ENCODE measurements around the gene PLEKHG4. TPM values are rescaled to one million over a fixed set of nuclear protein-coding genes. Genes with fewer than 3 reads are reported as not detected.

Gene PLEKHG4
- total RNA-seq, 1 donor from 2014 or later = 3.4 TPM

- Mint-ChIP-seq H3K4me3 (ENCODE audit: unreplicated experiment) (no peak overlapping the region), H3K36me3 (ENCODE audit: unreplicated experiment) (no peaks in the 10 kb centered on the region), H3K9me3 (ENCODE audit: unreplicated experiment) (peaks cover 4% of the 10 kb centered on the region), H3K4me1 (ENCODE audit: low read depth, unreplicated experiment) (peaks cover 10% of the 10 kb centered on the region), H3K27me3 (ENCODE audit: unreplicated experiment) (peaks cover 13% of the 10 kb centered on the region), H3K27ac (ENCODE audit: unreplicated experiment) (no peak overlapping the region)
- DNase-seq = no peak
- no peak for TF ChIP-seq CTCF (IDR thresholded peaks at IDR 0.05; ENCODE audit: partially characterized antibody, unreplicated experiment)
Measured at GRCh38 chr16:67243481-67243880, 35.9 kb upstream of the PLEKHG4 start.

- H3K36me3 Mint-ChIP-seq (ENCODE audit: unreplicated experiment) = peaks cover under 1% of the 10 kb centered on the region
- no peak overlapping the region for H3K27ac Mint-ChIP-seq (ENCODE audit: unreplicated experiment)
- peaks cover 14% of the 10 kb centered on the region for H3K4me1 Mint-ChIP-seq (ENCODE audit: low read depth, unreplicated experiment)
- H3K9me3 Mint-ChIP-seq (ENCODE audit: unreplicated experiment) = peaks cover 5% of the 10 kb centered on the region
- TF ChIP-seq CTCF (IDR thresholded peaks at IDR 0.05; ENCODE audit: partially characterized antibody, unreplicated experiment) = no peak
- no peak for DNase-seq
- H3K27me3 Mint-ChIP-seq (ENCODE audit: unreplicated experiment) = peaks cover 17% of the 10 kb centered on the region
- peak overlapping the region; percentile 68 for H3K4me3 Mint-ChIP-seq (ENCODE audit: unreplicated experiment)
Measured at GRCh38 chr16:67244387-67245185, 34.7 kb upstream of the PLEKHG4 start.

GRCh38 chr16:67245186-67245585 is 34.1 kb upstream of the PLEKHG4 start:
- peaks cover 19% of the 10 kb centered on the region for H3K27me3 Mint-ChIP-seq (ENCODE audit: unreplicated experiment)
- H3K27ac Mint-ChIP-seq (ENCODE audit: unreplicated experiment) = no peak overlapping the region
- TF ChIP-seq CTCF (IDR thresholded peaks at IDR 0.05; ENCODE audit: partially characterized antibody, unreplicated experiment) = no peak
- H3K36me3 Mint-ChIP-seq (ENCODE audit: unreplicated experiment) = peaks cover 5% of the 10 kb centered on the region
- H3K4me3 Mint-ChIP-seq (ENCODE audit: unreplicated experiment) = peak overlapping the region; percentile 68
- H3K9me3 Mint-ChIP-seq (ENCODE audit: unreplicated experiment) = peaks cover 7% of the 10 kb centered on the region
- H3K4me1 Mint-ChIP-seq (ENCODE audit: low read depth, unreplicated experiment) = peaks cover 20% of the 10 kb centered on the region
- no peak for DNase-seq

GRCh38 chr16:67245674-67246080 is 33.7 kb upstream of the PLEKHG4 start:
- TF ChIP-seq CTCF (IDR thresholded peaks at IDR 0.05; ENCODE audit: partially characterized antibody, unreplicated experiment) = no peak
- Mint-ChIP-seq H3K27me3 (ENCODE audit: unreplicated experiment) (peaks cover 20% of the 10 kb centered on the region), H3K36me3 (ENCODE audit: unreplicated experiment) (peaks cover 5% of the 10 kb centered on the region), H3K4me3 (ENCODE audit: unreplicated experiment) (peak overlapping the region; percentile 68), H3K4me1 (ENCODE audit: low read depth, unreplicated experiment) (peaks cover 21% of the 10 kb centered on the region), H3K27ac (ENCODE audit: unreplicated experiment) (no peak overlapping the region), H3K9me3 (ENCODE audit: unreplicated experiment) (peaks cover 9% of the 10 kb centered on the region)
- DNase-seq = no peak

- H3K27ac Mint-ChIP-seq (ENCODE audit: unreplicated experiment) = no peak overlapping the region
- H3K36me3 Mint-ChIP-seq (ENCODE audit: unreplicated experiment) = peaks cover 5% of the 10 kb centered on the region
- peaks cover 20% of the 10 kb centered on the region for H3K27me3 Mint-ChIP-seq (ENCODE audit: unreplicated experiment)
- DNase-seq = peak; percentile 87
- TF ChIP-seq CTCF (IDR thresholded peaks at IDR 0.05; ENCODE audit: partially characterized antibody, unreplicated experiment) = peak; percentile 2
- peaks cover 21% of the 10 kb centered on the region for H3K4me1 Mint-ChIP-seq (ENCODE audit: low read depth, unreplicated experiment)
- H3K4me3 Mint-ChIP-seq (ENCODE audit: unreplicated experiment) = peak overlapping the region; percentile 92
- H3K9me3 Mint-ChIP-seq (ENCODE audit: unreplicated experiment) = peaks cover 9% of the 10 kb centered on the region
Measured at GRCh38 chr16:67246081-67246755, 33.1 kb upstream of the PLEKHG4 start.
